NCI-H1436 (cell line): ENCODE measurements around the gene ARF4.

Source experiments
- DNase-seq: peaks from one replicate; lab custom pipeline; 2025; lab: John Stamatoyannopoulos, UW

ARF4 gene

GRCh38 chr3:57577801-57578200 lies 19.3 kb downstream of the ARF4 start:
- no peak for DNase-seq

GRCh38 chr3:57575966-57576626 lies 21.0 kb downstream of the ARF4 start:
- DNase-seq: no peak

DNA sequence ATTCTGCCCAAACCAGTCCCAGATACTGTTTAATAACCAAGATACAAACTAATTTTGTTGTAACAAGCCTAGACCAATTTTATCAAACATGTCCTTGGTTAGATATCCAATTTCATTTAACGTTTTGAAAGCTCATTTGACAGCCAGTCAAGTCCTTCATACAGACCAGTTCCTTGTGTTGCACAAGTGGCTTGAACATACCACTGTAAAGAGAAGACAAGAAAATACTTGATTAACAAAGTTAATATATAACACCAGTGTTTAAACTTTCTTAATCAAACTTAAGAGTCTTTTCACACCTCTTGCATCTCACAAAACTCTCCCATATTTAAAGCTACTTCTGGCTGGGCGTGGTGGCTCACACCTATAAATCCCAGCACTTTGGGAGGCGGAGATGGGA lies 25.0 kb downstream of the ARF4 start:
- no peak for DNase-seq

DNA sequence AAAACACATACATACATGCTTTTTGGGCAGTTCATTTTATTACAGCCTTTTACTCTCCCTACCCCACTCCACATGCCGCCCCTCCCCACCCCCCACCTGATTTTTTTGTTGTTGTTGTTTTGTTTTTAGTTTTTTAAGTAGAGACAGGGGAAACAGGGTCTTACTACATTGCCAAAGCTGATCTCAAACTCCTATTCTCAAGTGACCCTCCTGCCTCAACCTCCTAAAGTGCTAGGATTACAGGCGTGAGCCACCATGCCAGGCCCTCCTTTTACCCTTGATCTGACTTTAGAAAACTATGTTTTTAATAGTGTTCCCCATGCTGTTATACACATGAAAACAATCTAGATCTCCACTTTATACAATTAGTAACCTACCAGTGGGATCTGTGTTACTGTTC lies 26.3 kb downstream of the ARF4 start:
- no peak for DNase-seq

DNA sequence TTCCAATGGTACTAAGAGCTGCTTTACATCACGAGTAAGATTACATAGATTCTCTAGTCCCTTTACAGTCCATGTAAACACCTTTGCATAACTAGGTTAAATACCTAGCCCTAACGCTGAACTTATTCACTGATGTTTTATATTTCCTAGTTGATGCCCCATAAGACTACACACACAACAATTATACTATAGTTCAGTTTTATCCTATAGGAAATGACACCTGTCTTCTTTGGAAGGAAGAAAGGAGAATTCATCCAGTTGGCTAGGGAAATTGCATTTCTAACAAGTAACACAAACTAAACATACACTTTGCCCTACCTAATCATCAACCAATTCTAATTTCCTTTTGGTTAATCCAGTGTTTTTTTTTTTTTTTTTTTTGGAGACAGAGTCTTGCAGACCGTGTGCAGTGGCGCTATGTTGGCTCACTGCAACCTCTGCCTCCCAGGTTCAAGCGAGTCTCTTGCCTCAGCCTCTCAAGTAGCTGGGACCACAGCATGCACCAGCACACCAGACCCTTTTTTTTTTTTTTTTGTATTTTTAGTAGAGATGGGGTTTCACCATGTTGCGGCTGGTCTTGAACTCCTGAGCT lies 27.2 kb downstream of the ARF4 start:
- no peak for DNase-seq

GRCh38 chr3:57559526-57559925 lies 37.6 kb downstream of the ARF4 start:
- DNase-seq: no peak

- DNase-seq: no peak
Measured at GRCh38 chr3:57557085-57557537, 40.0 kb downstream of the ARF4 start.

DNA sequence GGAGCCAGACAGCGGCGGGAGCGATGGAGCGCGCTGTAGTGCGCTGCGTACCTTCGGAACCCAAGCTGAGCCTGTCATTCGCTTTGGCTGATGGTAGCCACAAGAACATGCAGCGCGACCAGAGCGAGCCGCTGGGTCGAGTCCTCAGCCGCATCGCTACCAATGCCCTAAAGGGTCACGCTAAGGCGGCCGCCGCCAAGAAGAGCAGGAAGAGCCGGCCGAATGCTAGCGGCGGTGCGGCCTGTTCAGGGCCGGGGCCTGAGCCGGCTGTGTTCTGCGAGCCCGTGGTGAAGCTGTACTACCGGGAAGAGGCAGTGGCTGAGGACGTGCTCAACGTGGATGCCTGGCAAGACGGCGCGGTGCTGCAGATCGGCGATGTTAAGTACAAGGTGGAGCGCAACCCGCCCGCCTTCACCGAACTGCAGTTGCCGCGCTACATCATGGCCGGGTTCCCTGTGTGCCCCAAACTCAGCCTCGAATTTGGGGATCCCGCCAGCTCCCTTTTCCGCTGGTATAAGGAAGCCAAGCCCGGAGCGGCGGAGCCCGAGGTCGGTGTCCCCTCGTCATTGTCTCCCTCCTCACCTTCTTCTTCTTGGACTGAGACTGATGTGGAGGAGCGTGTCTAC lies 40.6 kb downstream of the ARF4 start:
- no peak for DNase-seq

GRCh38 chr3:57555738-57556458 lies 41.2 kb downstream of the ARF4 start, which contains the start of gene PDE12:
Gene PDE12, plus strand, starts transcription at chr3:57556274. Its CDS starts 106 bp downstream, at chr3:57556380.
- peak; percentile 56 for DNase-seq

DNA sequence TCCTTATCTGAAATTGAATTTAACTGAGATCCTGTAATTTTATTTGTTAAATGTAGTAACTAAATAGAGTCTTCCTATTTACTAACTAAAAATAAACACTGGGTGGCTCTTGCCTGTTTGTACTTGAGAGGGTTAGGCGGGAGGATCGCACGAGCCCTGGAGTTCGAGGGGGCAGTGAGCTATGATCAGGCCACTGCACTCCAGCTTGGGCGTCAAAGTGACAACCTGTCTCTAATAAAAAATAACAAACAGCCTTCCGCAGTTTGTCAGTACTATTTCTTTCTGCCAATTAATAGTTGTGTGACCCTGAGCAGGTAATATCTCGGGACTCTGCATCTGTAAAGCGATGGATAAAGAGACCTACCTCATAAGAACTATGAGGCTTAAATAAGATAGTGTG lies 41.8 kb downstream of the ARF4 start:
- DNase-seq: no peak

DNA sequence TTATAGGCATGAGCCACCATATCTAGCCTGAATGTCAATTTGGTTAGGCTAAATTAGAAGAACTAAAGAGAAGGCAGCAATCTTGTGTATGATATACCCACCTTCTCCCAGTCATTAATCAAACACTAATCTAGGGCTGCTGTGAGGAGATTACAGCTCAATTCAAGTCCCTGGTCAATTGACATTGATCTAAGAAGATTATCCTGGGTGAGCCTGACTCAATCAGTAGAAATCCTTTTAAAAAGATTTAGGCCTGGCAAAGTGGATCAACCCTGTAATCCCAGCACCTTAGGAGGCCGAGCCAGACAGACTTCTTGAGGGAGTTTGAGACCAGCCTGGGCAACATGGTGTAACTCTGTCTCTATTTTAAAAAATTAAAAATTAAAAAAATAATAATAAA lies 50.5 kb downstream of the ARF4 start:
- DNase-seq: no peak

- DNase-seq: no peak
Measured at GRCh38 chr3:57545636-57546268, 51.4 kb downstream of the ARF4 start.

DNA sequence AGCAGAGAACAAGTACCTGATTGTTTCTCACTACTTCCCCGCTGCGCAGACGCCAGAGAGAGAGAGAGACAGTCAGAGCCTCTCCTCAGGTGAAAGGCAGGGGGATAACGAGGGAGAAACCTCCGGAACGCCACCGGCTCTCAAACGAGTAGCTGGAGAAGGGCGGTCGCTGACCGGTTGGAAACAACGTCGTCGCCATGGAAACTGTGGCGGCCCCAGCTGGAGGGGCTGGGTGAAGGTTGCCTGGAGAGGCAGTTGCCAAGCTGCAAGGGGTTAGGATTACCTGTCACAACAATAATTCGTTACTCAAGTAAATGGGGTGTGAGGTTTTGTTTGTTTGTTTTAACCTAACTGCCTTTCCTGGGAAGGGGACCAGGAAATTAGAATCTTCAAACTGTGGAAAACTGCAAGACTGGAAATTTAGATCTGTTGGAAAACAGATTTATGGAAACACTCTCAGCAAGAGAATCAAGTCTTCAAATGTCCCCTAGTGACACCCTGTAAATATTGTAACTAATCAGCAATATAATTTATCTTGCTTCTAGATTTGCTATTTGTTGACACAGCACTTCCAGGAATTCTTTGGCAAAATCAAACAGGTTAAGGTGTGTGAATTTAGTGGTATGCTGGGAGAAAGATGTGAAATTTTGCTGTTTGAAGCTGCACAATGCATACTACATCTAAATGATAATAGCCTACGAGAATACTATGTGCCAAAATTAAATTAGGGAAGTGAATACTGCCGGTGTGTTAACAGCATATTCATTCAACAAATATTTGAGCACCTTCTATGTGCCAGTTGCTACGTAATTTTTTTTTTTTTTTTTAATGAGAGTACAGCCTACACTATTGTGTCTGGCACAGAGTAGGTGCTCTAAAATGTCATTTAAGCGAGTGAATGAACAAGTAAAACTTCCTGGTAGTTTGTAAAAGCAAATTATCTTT lies 52.7 kb downstream of the ARF4 start, which contains the start of gene DNAH12:
TSS of gene DNAH12 (minus strand) at position 164 of the 945 bp plus-strand sequence. CDS start 1,474 bp downstream, outside the sequence.
- peak; percentile 16 for DNase-seq

DNA sequence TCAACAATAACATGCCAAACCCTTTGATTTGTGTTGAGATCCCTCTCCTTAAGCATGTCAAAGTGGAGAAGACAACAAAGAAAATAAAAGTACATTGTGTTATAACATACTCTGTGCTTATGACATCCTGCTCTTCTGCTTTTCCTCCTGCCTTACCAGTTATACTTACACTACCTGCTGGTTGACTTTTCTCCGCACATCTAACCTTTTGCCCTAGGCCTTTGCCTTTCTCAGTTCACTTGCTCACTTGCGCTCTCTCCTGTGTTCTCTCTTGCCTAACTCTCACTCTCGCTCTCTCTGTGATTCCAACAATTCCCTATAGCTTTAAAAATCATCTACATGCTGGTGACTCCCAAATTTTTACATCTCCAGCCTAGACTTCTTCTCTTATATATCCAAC lies 58.7 kb downstream of the ARF4 start:
- DNase-seq: no peak

- no peak for DNase-seq
Measured at GRCh38 chr3:57530071-57530608, 67.0 kb downstream of the ARF4 start.
